Measurements from ENCODE around the gene KCTD17. TPM values are rescaled to one million over a fixed set of nuclear protein-coding genes. Genes with fewer than 3 reads are reported as not detected.

KCTD17 gene
- total and polyA plus RNA-seq, 2 of the 13 experiments (the other 11 are each of a cell fraction or from before 2014, with no cell fraction given): 5.3 to 11.7 TPM

- TF ChIP-seq ZHX2 (IDR thresholded peaks at IDR 0.05; ENCODE audit: low read depth): no peak
- no peak for TF ChIP-seq ZHX2 (CRISPR knock-in tag; IDR thresholded peaks at IDR 0.05; ENCODE audit: borderline replicate concordance)
- TF ChIP-seq DBP (CRISPR knock-in tag; IDR thresholded peaks at IDR 0.05; ENCODE audit: not compliant biosample characterization): no peak
- TF ChIP-seq ZNF766 (CRISPR knock-in tag; IDR thresholded peaks at IDR 0.05; ENCODE audit: borderline replicate concordance): no peak
- TF ChIP-seq ZFY (CRISPR knock-in tag; IDR thresholded peaks at IDR 0.05): no peak
- TF ChIP-seq RCOR2 (CRISPR knock-in tag; IDR thresholded peaks at IDR 0.05): no peak
- no peak for TF ChIP-seq POLR2AphosphoS2 (IDR thresholded peaks at IDR 0.05; ENCODE audit: low read depth, low read length)
- TF ChIP-seq RXRB (CRISPR knock-in tag; IDR thresholded peaks at IDR 0.05; ENCODE audit: borderline replicate concordance): no peak
These were observed 42.1 kb upstream of the KCTD17 start (continued) for GRCh38 chr22:37009490-37009889.
